ENCODE measurements around the gene CDK14. TPM values are rescaled to one million over a fixed set of nuclear protein-coding genes. Genes with fewer than 3 reads are reported as not detected.

Gene CDK14
- total and polyA plus RNA-seq, 2 donors (not counting 1 experiment from before 2014, with no cell fraction given): 42.1 to 167 TPM

- DNase-seq (peak; percentile 5), ATAC-seq (ENCODE audit: low read depth) (no peak)
- H3K9me3 Mint-ChIP-seq (ENCODE audit: insufficient read depth): peaks cover 3% of the 10 kb centered on the region
- peak overlapping the region; percentile 9 to 54 for H3K27ac ChIP-seq (ENCODE audit: low read length in 2 of 2)
- peak overlapping the region; percentile 53 for H3K27ac Mint-ChIP-seq
- H3K4me1 ChIP-seq (ENCODE audit: control insufficient read depth in 2 of 2, insufficient read depth in 2 of 2, low read length in 2 of 2): peaks cover 5 to 15% of the 10 kb centered on the region in 2 donors
- H3K27me3 ChIP-seq (replicated peaks in 1 of 4; ENCODE audit: control extremely low read depth in 1 of 4, control insufficient read depth in 3 of 4, insufficient read depth in 4 of 4, low read length in 3 of 4): no peaks in the 10 kb centered on the region
- intact Hi-C loops (cut with micrococcal nuclease): loop anchor here (5.0 kb wide), 1 partner anchor 40 kb away; no protein-coding TSS in a partner anchor
- peaks cover 45% of the 10 kb centered on the region for H3K79me2 ChIP-seq (ENCODE audit: control insufficient read depth, insufficient read depth, low read length)
- TF ChIP-seq CTCF (IDR thresholded peaks at IDR 0.05) (no peak), EZH2 (IDR thresholded peaks at IDR 0.05; ENCODE audit: borderline replicate concordance, insufficient read depth, low read depth, low read length, poor library complexity, severe bottlenecking) (no peak)
- peak overlapping the region; percentile 11 for H3K4me3 Mint-ChIP-seq
- H2AFZ ChIP-seq (ENCODE audit: insufficient read depth, low read depth, low read length, poor library complexity, severe bottlenecking): no peak overlapping the region
- WGBS (ENCODE audit: insufficient coverage): 80% methylated on average over 1 of the region's 4 CpGs
- H3K4me3 ChIP-seq (ENCODE audit: control extremely low read depth in 1 of 5, extremely low read depth in 1 of 5, insufficient read depth in 1 of 5, low read depth in 2 of 5, low read length in 4 of 5): no peak overlapping the region
- H3K9ac ChIP-seq (ENCODE audit: low read length): no peak overlapping the region
- H3K4me2 ChIP-seq (replicated peaks; ENCODE audit: low read depth, low read length, poor library complexity, severe bottlenecking): peak overlapping the region; percentile 29
- POLR2A ChIA-PET: no interaction called here
- H3K9me3 ChIP-seq (ENCODE audit: control extremely low read depth in 1 of 3, control insufficient read depth in 2 of 3, insufficient read depth in 1 of 3, low read length in 2 of 3): peaks cover 0 to 13% (median 9%) of the 10 kb centered on the region in 3 donors
- no peaks in the 10 kb centered on the region for H3K27me3 Mint-ChIP-seq
- peaks cover 54% of the 10 kb centered on the region for H3K4me1 Mint-ChIP-seq
- CTCF ChIA-PET: interaction anchor here (0.6 to 1.3 kb wide), 4 partner anchors 10 to 387 kb away, joined by 3 to 6 read pairs (median 4); no protein-coding TSS in a partner anchor
- H4K20me1 ChIP-seq (ENCODE audit: control insufficient read depth, insufficient read depth, low read length, poor library complexity, severe bottlenecking): peaks cover 25% of the 10 kb centered on the region
- peaks cover 0 to 6% of the 10 kb centered on the region in 2 experiments for H3K36me3 ChIP-seq (replicated peaks in 1 of 2; ENCODE audit: control extremely low read depth in 1 of 2, control insufficient read depth in 1 of 2, extremely low read depth in 1 of 2, insufficient read depth in 2 of 2, low read length in 1 of 2)
These were observed 245.8 kb downstream of the CDK14 start for GRCh38 chr7:90841759-90842429.

- CTCF ChIA-PET: interaction anchor here (1.2 to 2.5 kb wide), 3 partner anchors 133 to 387 kb away, joined by 3 to 6 read pairs (median 6); no protein-coding TSS in a partner anchor
- Histone ChIP-seq H3K36me3 (replicated peaks in 1 of 2; ENCODE audit: control extremely low read depth in 1 of 2, control insufficient read depth in 1 of 2, extremely low read depth in 1 of 2, insufficient read depth in 2 of 2, low read length in 1 of 2) (peaks cover 0 to 5% of the 10 kb centered on the region in 2 experiments), H3K9me3 (ENCODE audit: control extremely low read depth in 1 of 3, control insufficient read depth in 2 of 3, insufficient read depth in 1 of 3, low read length in 2 of 3) (peaks cover 0 to 10% (median 8%) of the 10 kb centered on the region in 3 donors), H3K4me2 (replicated peaks; ENCODE audit: low read depth, low read length, poor library complexity, severe bottlenecking) (peak overlapping the region; percentile 29), H3K4me3 (ENCODE audit: control extremely low read depth in 1 of 5, extremely low read depth in 1 of 5, insufficient read depth in 1 of 5, low read depth in 2 of 5, low read length in 4 of 5) (no peak overlapping the region), H3K79me2 (ENCODE audit: control insufficient read depth, insufficient read depth, low read length) (peaks cover 46% of the 10 kb centered on the region), H3K9ac (ENCODE audit: low read length) (no peak overlapping the region), H3K27me3 (replicated peaks in 1 of 4; ENCODE audit: control extremely low read depth in 1 of 4, control insufficient read depth in 3 of 4, insufficient read depth in 4 of 4, low read length in 3 of 4) (no peaks in the 10 kb centered on the region), H2AFZ (ENCODE audit: insufficient read depth, low read depth, low read length, poor library complexity, severe bottlenecking) (no peak overlapping the region), H3K4me1 (ENCODE audit: control insufficient read depth in 2 of 2, insufficient read depth in 2 of 2, low read length in 2 of 2) (peaks cover 5 to 15% of the 10 kb centered on the region in 2 donors), H3K27ac (ENCODE audit: low read length in 2 of 2) (peak overlapping the region; percentile 9 to 54), H4K20me1 (ENCODE audit: control insufficient read depth, insufficient read depth, low read length, poor library complexity, severe bottlenecking) (peaks cover 26% of the 10 kb centered on the region)
- POLR2A ChIA-PET: no interaction called here
- Mint-ChIP-seq H3K4me1 (peaks cover 54% of the 10 kb centered on the region), H3K9me3 (ENCODE audit: insufficient read depth) (peaks cover 3% of the 10 kb centered on the region), H3K27me3 (no peaks in the 10 kb centered on the region), H3K27ac (peak overlapping the region; percentile 1), H3K4me3 (peak overlapping the region; percentile 11)
- no peak for TF ChIP-seq CTCF (IDR thresholded peaks at IDR 0.05)
- no peak for TF ChIP-seq EZH2 (IDR thresholded peaks at IDR 0.05; ENCODE audit: borderline replicate concordance, insufficient read depth, low read depth, low read length, poor library complexity, severe bottlenecking)
- ATAC-seq (ENCODE audit: low read depth) (peak; percentile 31), DNase-seq (peak; percentile 4)
- WGBS (ENCODE audit: insufficient coverage): no CpG with 5 or more reads among the region's 4 CpGs
- intact Hi-C loops (cut with micrococcal nuclease): loop anchor here (5.0 kb wide), 1 partner anchor 40 kb away; no protein-coding TSS in a partner anchor
These were observed 246.3 kb downstream of the CDK14 start for GRCh38 chr7:90842430-90842788.
